ENCODE measurements around the gene LATS1. TPM values are rescaled to one million over a fixed set of nuclear protein-coding genes. Genes with fewer than 3 reads are reported as not detected.
"Not testable (repeated sequence)": the region's sequence is repeated elsewhere in the genome, so short reads cannot be mapped to it uniquely, and the experiment has no call there.

LATS1 gene
- 12.8 and 17.1 TPM in 2 replicates for total RNA-seq (2014; rRNA removed; shearing (Covaris generic))
- 8.6 and 10.3 TPM in 2 replicates for polyA plus RNA-seq (2015; cell fraction: cytosol; rRNA removed)
- polyA plus RNA-seq (2015; cell fraction: nucleus; rRNA removed) = 10.5 and 15.7 TPM in 2 replicates

DNA sequence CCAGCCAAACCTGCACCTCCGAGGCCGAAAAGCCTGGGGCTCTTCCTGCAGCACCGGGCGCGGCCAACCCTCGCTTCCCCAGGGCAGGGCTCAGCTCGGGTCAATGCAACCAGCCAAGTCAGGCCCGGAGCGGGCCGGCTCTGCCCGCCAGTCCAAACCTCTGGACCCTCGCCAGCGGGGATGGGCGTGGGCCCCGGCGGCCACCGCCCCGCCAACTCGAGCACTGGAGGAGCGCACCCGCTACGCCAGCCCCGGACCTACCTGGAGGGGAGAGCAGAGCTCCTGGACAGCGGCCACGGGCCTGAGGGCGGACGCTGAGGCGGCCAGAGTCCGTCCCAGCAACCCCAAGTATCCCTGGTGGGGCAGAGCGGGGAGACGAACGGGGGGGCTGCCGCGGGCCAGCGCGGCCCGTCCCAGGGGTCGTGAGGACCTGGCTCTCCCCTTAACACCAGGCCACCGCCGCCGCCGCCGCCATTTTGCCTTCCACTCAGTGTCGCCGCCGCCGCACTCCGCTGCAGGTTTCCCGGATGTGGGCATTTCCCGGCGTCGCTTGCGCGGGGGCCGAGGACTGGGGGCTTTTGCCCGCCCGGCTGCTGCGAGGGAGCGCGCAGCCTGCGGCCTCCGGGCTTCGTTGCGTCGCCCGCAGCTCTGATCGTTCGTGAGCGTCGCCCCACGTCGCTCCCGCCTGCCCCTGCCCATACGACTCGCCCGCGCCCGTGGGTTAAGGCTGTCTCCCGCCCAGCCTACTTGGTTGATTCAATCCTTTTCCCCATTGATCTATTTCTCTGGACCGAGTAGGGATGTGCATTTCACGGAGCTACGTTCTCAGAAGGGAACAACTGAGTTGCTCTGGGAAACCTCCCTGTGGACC is at the start of gene LATS1:
TSS of gene LATS1 (minus strand) at position 514 of the 871 bp plus-strand sequence. CDS start 15,975 bp downstream, outside the sequence.
- in situ Hi-C loops (cut with HindIII; ENCODE audit: low pct_unique_long_range_greater_than_20kb, low sequenced_read_pairs) = no loop called here
- DNase-seq (ENCODE audit: low read depth, low spot score) = peak; percentile 78

DNA sequence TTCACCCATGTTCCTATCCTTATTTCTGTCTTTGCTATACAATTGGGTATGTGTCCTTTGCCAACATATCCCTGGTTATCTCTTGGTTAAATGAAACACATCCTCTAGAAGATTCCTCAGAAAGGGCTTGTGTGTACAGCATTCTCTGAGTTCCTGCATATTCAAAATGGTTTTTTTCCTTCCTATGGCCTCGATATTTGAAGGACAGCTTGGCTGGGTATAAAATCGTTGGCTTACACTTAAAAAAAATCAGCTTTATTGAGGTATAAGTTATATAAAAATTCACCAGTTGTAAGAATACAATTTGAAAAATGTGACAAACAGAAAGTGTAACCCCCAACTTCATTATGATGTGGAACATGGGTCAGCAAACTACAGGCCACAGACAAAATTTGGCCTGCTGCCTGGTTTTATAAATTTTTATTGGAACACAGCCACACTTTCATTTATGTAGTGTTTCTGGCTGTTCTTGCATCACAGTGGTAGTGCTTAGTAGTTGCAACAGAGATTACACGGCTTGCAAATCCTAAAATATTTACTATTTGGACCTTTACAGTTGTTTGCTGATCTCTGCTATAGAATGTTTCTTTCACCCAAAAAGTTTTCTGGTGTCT is 48.4 kb upstream of the LATS1 start:
- in situ Hi-C loops (cut with HindIII; ENCODE audit: low pct_unique_long_range_greater_than_20kb, low sequenced_read_pairs) = no loop called here
- DNase-seq (ENCODE audit: low read depth, low spot score) = no peak

- in situ Hi-C loops (cut with HindIII; ENCODE audit: low pct_unique_long_range_greater_than_20kb, low sequenced_read_pairs) = no loop called here
- peak; percentile 94 for DNase-seq (ENCODE audit: low read depth, low spot score)
Measured at GRCh38 chr6:149763866-149764265, 46.0 kb upstream of the LATS1 start.

DNA sequence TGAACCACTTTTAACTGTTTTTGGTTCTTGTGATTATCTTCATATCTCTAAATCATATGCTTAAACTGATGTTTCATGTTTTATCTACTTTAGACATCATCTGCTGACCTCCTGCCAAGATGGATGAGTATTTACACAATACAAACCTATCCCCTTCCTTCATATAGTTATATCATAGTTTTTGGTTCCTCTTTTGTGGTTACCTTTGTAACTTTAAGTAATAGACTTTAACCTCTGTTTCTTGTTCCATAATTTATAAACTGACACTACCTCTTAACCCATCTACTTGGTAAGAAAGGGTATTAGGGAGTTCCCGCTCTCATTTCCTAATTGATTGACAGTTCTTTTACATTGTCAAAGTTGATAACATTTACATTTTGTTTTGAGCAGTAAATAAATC is 43.5 kb upstream of the LATS1 start:
- DNase-seq (ENCODE audit: low read depth, low spot score) = no peak
- in situ Hi-C loops (cut with HindIII; ENCODE audit: low pct_unique_long_range_greater_than_20kb, low sequenced_read_pairs) = no loop called here

- in situ Hi-C loops (cut with HindIII; ENCODE audit: low pct_unique_long_range_greater_than_20kb, low sequenced_read_pairs) = no loop called here
- DNase-seq (ENCODE audit: low read depth, low spot score) = peak; percentile 53
Measured at GRCh38 chr6:149756261-149756636, 38.3 kb upstream of the LATS1 start.

DNA sequence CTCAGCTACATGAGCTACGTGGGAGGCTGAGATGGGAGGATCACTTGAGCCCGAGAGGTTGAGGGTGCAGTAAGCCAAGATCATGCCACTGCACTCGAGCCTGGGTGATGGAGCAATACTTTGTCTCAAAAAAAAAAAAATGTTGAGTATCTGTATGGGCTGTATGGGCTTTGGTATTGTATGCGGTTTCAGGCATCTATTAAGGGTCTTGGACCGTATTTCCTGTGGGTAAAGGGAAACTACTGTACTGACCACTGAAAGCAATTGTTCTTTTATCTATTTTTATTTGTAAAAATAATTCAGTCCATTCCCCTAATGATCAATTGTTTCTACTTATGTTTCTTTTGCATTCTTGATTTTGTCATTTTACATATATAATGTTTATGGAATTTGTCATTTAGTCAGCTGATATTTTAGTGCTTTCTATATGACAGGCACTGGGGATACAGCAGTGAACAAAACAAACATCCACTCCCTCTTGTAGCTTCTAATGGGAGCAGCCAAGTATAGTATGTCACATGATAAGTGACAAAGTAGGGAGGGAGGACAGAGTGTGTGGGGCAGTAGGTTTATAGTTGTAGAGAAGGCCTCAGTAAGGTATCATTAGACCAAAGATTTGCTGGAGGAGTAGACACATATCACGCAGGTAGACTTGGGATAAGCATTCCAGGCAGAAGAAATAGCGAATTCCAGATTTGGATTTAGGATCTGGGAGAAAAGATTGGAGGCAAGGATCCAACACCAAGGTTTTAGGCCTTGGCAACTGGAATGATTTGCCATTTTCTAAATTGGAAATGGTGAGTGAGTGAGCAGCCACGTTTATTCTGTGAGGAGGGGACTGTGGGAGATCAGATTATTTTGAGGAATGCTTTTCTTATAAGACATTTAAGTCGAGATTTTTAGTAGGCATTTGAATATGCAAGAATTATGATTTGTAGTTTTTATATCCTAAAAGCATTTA is 37.7 kb upstream of the LATS1 start:
- in situ Hi-C loops (cut with HindIII; ENCODE audit: low pct_unique_long_range_greater_than_20kb, low sequenced_read_pairs) = no loop called here
- peak; percentile 58 for DNase-seq (ENCODE audit: low read depth, low spot score)

DNA sequence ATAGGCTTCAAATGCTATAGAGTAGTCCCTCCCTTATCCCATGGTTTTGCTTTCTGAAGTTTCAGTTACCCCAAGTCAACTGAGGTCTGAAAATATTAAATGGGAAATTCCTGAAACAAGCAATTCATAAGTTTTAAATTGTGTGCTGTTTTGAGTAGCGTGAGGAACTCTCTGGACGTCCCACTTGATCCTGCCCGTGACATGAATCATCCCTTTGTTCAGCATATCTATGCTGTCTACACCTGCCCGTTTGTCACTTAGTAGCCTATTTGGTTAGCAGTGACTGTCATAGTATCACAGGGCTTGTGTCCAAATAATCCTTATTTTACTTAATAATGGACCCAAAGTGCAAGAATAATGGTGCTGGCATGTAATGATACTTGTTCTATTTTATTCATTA is 36.6 kb upstream of the LATS1 start:
- in situ Hi-C loops (cut with HindIII; ENCODE audit: low pct_unique_long_range_greater_than_20kb, low sequenced_read_pairs) = no loop called here
- peak; percentile 64 for DNase-seq (ENCODE audit: low read depth, low spot score)

- in situ Hi-C loops (cut with HindIII; ENCODE audit: low pct_unique_long_range_greater_than_20kb, low sequenced_read_pairs); DNase-seq (ENCODE audit: low read depth, low spot score): not testable (repeated sequence)
Measured at GRCh38 chr6:149753374-149753637, 35.4 kb upstream of the LATS1 start.

DNA sequence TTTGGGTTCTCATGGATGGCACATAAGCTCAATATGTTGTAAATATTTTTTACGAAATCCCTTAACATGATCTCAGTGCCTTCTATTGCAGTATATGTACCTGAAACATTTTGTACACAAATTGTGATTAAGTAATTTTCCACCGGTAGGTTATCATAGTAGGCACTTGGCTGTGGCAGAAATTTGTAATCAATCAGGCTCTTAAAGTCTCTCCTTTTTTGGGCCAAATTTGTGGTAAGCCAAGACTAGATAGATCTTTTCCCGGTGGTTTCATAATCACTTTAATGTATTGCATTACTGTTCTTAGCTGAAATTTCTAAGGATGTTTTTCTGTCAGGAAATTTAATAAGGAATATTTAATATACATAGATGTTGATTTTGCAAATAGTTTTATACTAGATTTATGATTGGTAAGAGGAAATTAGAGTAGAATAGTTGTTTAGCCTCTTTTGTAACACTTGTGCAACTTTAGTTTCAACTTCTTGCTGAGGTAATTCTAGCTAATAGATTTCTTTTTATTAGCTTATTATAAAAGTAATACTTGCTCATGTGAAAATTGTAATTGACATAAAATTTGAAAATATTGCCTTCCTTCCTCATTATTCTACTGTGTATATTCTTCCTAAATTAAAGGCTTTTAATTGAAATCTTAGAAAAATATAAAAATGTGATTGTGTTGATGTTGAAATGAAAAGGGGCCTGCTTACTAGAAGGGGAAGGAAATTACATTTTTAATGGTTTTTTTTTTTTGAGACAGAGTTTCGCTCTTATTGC is 34.9 kb upstream of the LATS1 start:
- in situ Hi-C loops (cut with HindIII; ENCODE audit: low pct_unique_long_range_greater_than_20kb, low sequenced_read_pairs) = no loop called here

GRCh38 chr6:149751920-149752319 is 34.0 kb upstream of the LATS1 start:
- in situ Hi-C loops (cut with HindIII; ENCODE audit: low pct_unique_long_range_greater_than_20kb, low sequenced_read_pairs) = not testable (repeated sequence)

More for the DNA sequence above, 34.9 kb upstream of the LATS1 start:
- DNase-seq (ENCODE audit: low read depth, low spot score) = no peak

GRCh38 chr6:149751239-149751638 is 33.3 kb upstream of the LATS1 start:
- DNase-seq (ENCODE audit: low read depth, low spot score) = peak; percentile 41
- in situ Hi-C loops (cut with HindIII; ENCODE audit: low pct_unique_long_range_greater_than_20kb, low sequenced_read_pairs) = no loop called here

More at GRCh38 chr6:149751920-149752319, 34.0 kb upstream of the LATS1 start:
- not testable (repeated sequence) for DNase-seq (ENCODE audit: low read depth, low spot score)

DNA sequence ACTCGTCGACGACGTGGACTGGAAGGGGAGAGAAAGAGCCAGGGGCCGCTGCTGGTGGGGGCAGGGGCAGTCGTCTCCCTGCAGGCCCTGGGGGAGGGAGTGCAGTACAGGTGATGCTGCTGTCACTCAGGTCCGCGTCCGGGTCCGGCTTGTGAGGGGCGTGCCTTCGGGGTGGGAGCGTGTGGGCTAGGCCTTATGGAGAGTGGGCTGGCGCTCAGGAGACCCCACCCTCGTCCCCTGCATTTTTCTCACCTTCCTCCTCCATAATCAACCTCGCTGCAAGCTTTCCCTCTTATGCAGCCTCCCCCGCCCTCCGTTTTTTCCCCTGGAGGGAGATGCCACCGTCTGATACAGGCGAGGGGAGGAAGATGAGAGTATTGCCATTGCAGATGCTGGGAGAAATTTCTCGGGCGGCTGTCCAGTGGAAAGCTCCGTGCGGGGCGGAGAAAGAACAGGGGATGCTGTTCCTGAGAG is 32.3 kb upstream of the LATS1 start:
- in situ Hi-C loops (cut with HindIII; ENCODE audit: low pct_unique_long_range_greater_than_20kb, low sequenced_read_pairs) = no loop called here
- peak; percentile 69 for DNase-seq (ENCODE audit: low read depth, low spot score)

DNA sequence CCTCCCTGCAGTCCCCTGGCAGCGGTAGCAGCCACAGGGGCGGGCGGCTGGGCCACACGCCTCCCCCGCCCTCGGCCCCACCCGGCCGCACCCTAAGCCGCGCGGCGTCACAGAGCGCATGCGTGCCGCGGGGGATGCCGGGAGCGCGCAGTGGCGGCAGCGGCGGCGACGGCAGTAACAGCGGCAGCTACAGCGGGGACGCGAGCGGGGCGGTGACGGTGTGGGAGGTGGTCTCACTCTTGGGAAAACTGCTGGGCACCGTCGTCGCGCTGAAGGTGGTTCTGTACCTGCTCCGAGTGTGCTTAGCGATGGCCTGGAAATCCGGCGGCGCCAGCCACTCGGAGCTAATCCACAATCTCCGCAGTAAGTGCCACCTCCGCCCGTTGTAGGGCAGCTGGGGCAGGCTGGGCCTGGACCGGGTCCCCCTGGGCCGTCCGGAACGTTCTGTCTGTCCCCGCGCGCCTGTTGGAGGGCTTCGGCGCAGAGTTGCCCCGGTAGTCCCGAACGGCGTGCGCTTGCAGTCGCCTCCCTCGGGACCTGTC is 31.8 kb upstream of the LATS1 start, which contains the start of gene PCMT1:
TSS of gene PCMT1 (plus strand) at position 148 of the 542 bp plus-strand sequence. CDS start at position 309, 161 bp downstream.
- in situ Hi-C loops (cut with HindIII; ENCODE audit: low pct_unique_long_range_greater_than_20kb, low sequenced_read_pairs) = no loop called here

GRCh38 chr6:149749082-149749593 is 31.2 kb upstream of the LATS1 start:
- DNase-seq (ENCODE audit: low read depth, low spot score); in situ Hi-C loops (cut with HindIII; ENCODE audit: low pct_unique_long_range_greater_than_20kb, low sequenced_read_pairs): not testable (repeated sequence)

More for the DNA sequence above, 31.8 kb upstream of the LATS1 start, which contains the start of gene PCMT1:
- DNase-seq (ENCODE audit: low read depth, low spot score) = peak; percentile 78

DNA sequence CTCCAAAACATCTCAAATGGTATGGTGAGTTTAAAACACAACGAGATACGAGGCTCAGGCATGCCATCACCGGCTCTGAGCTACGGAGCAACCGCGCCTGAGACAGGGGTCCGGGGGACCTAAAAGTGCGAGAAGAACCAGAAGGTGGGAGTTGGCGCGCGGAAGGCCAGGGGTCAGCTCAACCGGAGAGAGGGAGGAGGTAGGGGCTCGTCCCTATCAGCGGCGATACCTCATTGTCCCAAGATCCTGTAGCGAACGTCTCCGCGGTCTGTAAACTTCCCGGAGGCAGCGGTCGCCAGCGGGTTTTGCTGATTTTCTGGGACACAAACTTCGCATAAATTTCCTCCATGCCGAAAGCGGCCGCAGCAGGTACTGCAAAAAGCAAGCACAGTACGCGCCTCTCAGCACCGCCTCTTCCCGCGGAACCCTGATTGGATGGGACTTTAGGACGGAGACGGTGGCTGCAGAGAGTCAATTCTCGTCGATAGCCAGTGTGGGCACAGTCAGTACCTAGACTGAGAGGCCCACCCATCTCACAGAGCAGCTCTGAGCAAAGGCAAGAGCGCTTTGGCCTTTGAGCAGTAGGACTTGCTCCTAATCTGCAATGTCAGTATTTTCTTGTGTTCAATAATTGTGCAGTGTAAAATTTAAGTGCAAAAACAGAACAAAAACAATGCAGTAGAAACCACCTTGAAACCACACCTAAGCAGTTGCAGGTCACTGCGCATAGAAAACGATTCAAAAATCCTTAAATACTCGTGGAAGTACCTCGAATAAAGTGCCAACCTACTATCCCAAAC is 28.4 kb upstream of the LATS1 start, which contains the start of gene NUP43:
TSS of gene NUP43 (minus strand) at position 383 of the 800 bp plus-strand sequence. CDS start at position 349, 34 bp downstream.
- peak; percentile 93 for DNase-seq (ENCODE audit: low read depth, low spot score)
- in situ Hi-C loops (cut with HindIII; ENCODE audit: low pct_unique_long_range_greater_than_20kb, low sequenced_read_pairs) = no loop called here

Data from SK-MEL-5 (cell line).